ENCODE data around the gene TMED5.

The TMED5 gene

DNA sequence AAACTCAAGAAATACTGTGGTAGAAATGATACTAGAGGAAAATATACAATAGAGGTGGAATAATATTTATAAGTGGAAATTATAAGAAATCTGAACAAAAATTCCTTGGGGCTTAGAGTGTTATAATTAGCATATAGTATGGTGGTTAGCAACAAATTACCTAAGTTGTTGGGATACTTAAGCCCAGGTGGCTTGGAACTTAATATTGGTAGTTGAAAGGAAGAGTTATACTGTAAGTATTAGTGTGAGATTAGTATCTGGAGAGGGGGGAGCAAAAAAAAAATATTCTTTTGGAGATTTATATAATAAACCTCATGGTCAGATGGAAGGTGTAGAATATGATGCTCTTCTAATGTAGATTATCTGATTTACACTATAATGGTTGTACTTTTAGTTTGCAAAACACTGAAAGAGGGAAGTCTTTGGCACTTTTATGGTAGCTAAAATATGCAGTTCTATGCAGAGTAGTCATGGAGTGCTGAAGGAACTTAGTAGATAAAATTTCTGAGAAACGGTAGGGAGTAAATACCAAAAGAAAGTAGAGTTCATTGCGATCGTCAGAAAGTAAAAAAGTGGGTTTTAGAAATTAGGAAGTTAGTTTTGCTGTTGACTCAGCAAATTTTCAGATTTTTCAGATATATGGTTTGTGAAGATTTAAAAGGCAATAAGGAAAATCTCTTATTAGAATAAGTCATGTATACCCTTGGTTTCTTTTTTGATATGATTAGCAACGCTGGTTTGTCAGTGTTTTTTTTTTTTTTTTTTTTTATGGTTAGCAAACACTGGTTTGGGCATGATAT is 55.5 kb downstream of the TMED5 start:
- in situ Hi-C loops (cut with HindIII; ENCODE audit: low sequenced_read_pairs) = no loop called here

GRCh38 chr1:93123201-93123783 is 56.9 kb downstream of the TMED5 start:
- in situ Hi-C loops (cut with HindIII; ENCODE audit: low sequenced_read_pairs) = no loop called here

- in situ Hi-C loops (cut with HindIII; ENCODE audit: low sequenced_read_pairs) = no loop called here
Measured at GRCh38 chr1:93120614-93121013, 59.6 kb downstream of the TMED5 start.

- in situ Hi-C loops (cut with HindIII; ENCODE audit: low sequenced_read_pairs) = no loop called here
Measured at GRCh38 chr1:93114391-93114790, 65.8 kb downstream of the TMED5 start.

DNA sequence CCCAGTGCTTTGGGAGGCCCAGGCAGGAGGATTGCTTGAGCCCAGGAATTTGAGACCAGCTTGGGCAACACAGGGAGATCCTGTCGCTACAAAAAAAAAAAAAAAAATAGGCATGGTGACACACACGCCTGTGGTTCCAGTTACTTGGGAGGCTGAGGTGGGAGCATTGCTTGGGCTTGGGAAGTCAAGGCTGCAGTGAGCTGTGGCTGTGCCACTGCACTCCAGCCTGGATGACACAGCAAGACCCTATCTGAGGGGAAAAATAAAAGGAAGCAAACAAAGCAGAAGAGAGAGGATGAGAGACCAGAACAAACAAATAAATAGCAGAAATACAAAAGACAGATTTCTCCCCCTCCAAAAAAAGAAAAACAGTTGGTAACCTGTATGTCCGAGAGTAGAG is 67.1 kb downstream of the TMED5 start:
- in situ Hi-C loops (cut with HindIII; ENCODE audit: low sequenced_read_pairs) = no loop called here

- in situ Hi-C loops (cut with HindIII; ENCODE audit: low sequenced_read_pairs) = no loop called here
Measured at GRCh38 chr1:93111561-93111960, 68.7 kb downstream of the TMED5 start.

GRCh38 chr1:93111065-93111464 is 69.1 kb downstream of the TMED5 start:
- in situ Hi-C loops (cut with HindIII; ENCODE audit: low sequenced_read_pairs) = no loop called here

- in situ Hi-C loops (cut with HindIII; ENCODE audit: low sequenced_read_pairs) = no loop called here
Measured at GRCh38 chr1:93109578-93109977, 70.6 kb downstream of the TMED5 start.

DNA sequence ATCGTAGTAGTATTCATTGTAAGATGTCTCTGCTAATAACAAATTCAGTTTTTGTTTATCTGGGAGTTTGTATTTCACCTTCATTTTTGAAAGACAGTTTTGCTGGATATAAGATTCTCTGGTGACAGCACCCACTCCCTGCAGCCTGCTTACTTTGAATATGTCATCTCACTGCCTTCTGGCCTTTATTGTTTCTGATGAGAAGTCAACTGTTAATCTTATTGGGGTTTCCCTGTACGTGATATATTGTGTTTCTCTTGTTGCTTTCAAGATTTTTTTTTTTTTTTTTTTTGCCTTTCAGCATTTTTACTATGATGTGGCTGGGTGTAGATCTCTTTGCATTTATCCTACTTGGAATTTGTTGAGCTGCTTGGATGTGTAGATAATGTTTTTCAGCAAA is 71.9 kb downstream of the TMED5 start:
- in situ Hi-C loops (cut with HindIII; ENCODE audit: low sequenced_read_pairs) = no loop called here

DNA sequence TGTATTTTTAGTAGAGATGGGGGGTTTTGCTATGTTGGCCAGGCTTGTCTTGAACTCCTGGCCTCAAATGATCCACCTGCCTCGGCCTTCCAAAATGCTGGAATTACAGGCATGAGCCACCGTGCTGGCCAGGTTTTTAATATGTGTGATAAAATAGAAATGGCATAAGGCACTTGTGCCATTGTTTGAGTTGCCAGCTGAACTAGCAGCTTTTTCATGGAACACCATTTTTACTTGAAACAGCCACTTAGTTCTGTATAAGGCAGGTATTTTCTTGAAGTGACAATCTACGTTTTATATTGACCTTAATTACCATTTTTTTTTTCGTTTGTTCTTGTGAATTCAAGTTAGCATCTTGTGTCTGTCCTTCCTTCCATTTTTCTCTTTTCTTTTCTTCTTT is 72.8 kb downstream of the TMED5 start:
- in situ Hi-C loops (cut with HindIII; ENCODE audit: low sequenced_read_pairs) = no loop called here

DNA sequence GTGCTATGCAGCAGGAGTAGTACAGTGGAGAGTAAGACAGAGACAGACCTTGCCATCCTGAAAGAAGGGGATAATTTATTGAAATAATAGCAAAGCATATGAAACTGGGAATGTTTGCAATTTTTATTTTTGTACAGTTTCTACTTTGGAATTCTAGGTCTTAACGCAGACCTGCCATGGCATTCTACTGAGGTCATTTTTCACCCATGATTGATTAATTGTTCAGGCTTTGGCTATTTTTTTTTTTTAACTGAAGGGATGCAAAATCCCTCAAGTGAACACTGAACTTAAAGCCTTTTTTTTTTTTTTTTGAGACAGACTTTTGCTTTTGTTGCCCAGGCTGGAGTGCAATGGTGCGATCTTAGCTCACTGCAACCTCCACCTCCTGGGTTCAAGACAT is 74.0 kb downstream of the TMED5 start:
- in situ Hi-C loops (cut with HindIII; ENCODE audit: low sequenced_read_pairs) = no loop called here

GRCh38 chr1:93102142-93102541 is 78.1 kb downstream of the TMED5 start:
- in situ Hi-C loops (cut with HindIII; ENCODE audit: low sequenced_read_pairs) = no loop called here
